K562 (cell line): ENCODE results near the gene URGCP. TPM values are rescaled to one million over a fixed set of nuclear protein-coding genes. Genes with fewer than 3 reads are reported as not detected.

Source experiments
- ATAC-seq: fragments of 200-7000 bp; cut with Tn5 transposase; 3 replicates; pipeline ENCODE4 v1.9.1; 2020; ENCODE audit warnings: moderate library complexity
- BruUV-seq: library from RNA; stranded (reverse); fragments of 400-500 nt; replicated peaks from 2 replicates; lab custom pipeline; 2021; lab: Mats Ljungman, UMichigan
- CTCF ChIA-PET: fragments of 300-600 bp; formaldehyde crosslinking; extraction: SDS; loops from one replicate; lab custom pipeline; 2021; ENCODE audit warnings: low intra/inter-chr PET ratio; lab: Yijun Ruan, JAX
- POLR2A ChIA-PET: fragments of 300-600, 350-650 bp; sonication (Branson Sonifier 250); formaldehyde crosslinking; extraction: SDS; loops from one replicate; lab custom pipeline; 2021; ENCODE audit warnings: antibody characterized with exemption, inconsistent platforms; lab: Yijun Ruan, JAX
- DNase-seq, 4 experiments: peaks; one replicate each; pipeline versions ENCODE4 v3.0.0 to v3.0.0-alpha.2; 2011 to 2018; ENCODE audit warnings: low spot score in 3 of 4, mixed read lengths in 3 of 4; ENCODE audit errors: extremely low read depth in 1 of 4
- FAIRE-seq: peaks from 2 replicates; lab custom pipeline; 2011; peaks lifted over from hg19 to GRCh38; lab: Jason Lieb, UNC
- H2AFZ ChIP-seq: 2 replicates; pipeline ENCODE4 v1.6.0; 2011; ENCODE audit warnings: low read depth, low read length, control low read depth, inconsistent platforms
- H3K27ac ChIP-seq: fragments of 200-600 bp; 3 replicates; pipeline ENCODE4 v1.8.0; 2011; ENCODE audit warnings: low read depth, mild to moderate bottlenecking, control low read depth, inconsistent platforms, low read length, moderate library complexity, mixed read lengths; ENCODE audit errors: extremely low read depth
- H3K27me3 ChIP-seq, 2 experiments: fragments of 300-600 bp in 1 of 2; 2 replicates in 1 of 2; 3 replicates in 1 of 2; pipeline versions ENCODE4 v1.6.0 to v1.8.0; 2011; ENCODE audit warnings: inconsistent platforms in 2 of 2, low read length in 2 of 2, mild to moderate bottlenecking in 1 of 2, mixed read lengths in 1 of 2, moderate library complexity in 1 of 2; ENCODE audit not compliant: control insufficient read depth in 2 of 2, insufficient read depth in 2 of 2
- H3K36me3 ChIP-seq: fragments of 300-600 bp; 3 replicates; pipeline ENCODE4 v1.8.0; 2011; ENCODE audit warnings: mild to moderate bottlenecking, low read length, inconsistent platforms; ENCODE audit not compliant: control insufficient read depth, insufficient read depth
- H3K4me1 ChIP-seq, 2 experiments: fragments of 200-600 bp in 1 of 2; replicated peaks in 1 of 2; 2 replicates in 1 of 2; 3 replicates in 1 of 2; pipeline versions ENCODE4 v1.5.1 to v1.8.0; 2011; ENCODE audit warnings: inconsistent platforms in 2 of 2, low read length in 2 of 2, mild to moderate bottlenecking in 1 of 2, mixed read lengths in 1 of 2, moderate library complexity in 1 of 2; ENCODE audit not compliant: control insufficient read depth in 2 of 2, insufficient read depth in 2 of 2
- H3K4me2 ChIP-seq: 2 replicates; pipeline ENCODE4 v1.6.1; 2011; ENCODE audit warnings: low read length, control low read depth, inconsistent platforms, mixed read lengths; ENCODE audit not compliant: insufficient read depth
- H3K4me3 ChIP-seq: fragments of 200-600 bp; sonication (generic), shearing (Covaris generic); 2 replicates; pipeline ENCODE4 v1.5.1; 2016; ENCODE audit warnings: control low read depth, inconsistent platforms
- H3K79me2 ChIP-seq: fragments of 200-600 bp; 3 replicates; pipeline ENCODE4 v1.8.0; 2011; ENCODE audit warnings: low read length, inconsistent platforms; ENCODE audit not compliant: control insufficient read depth, insufficient read depth
- H3K9ac ChIP-seq, 2 experiments: 2 replicates each; pipeline versions ENCODE4 v1.6.0 to v1.6.1; 2011; ENCODE audit warnings: low read depth in 2 of 2, low read length in 2 of 2, control low read depth in 1 of 2, inconsistent platforms in 1 of 2, mild to moderate bottlenecking in 1 of 2, mixed read lengths in 1 of 2; ENCODE audit not compliant: insufficient read depth in 1 of 2
- H3K9me1 ChIP-seq: one replicate; pipeline ENCODE4 v1.6.0; 2011; ENCODE audit warnings: inconsistent platforms, mild to moderate bottlenecking, low read length, moderate library complexity; ENCODE audit not compliant: control insufficient read depth, insufficient read depth
- H3K9me3 ChIP-seq: replicated peaks from 2 replicates; pipeline ENCODE4 v1.5.1; 2011; ENCODE audit warnings: low read depth, low read length, inconsistent platforms; ENCODE audit not compliant: control insufficient read depth, insufficient read depth
- H4K20me1 ChIP-seq: replicated peaks from 2 replicates; pipeline ENCODE4 v1.6.1; 2011; ENCODE audit warnings: low read length, inconsistent platforms, mixed read lengths; ENCODE audit not compliant: control insufficient read depth, insufficient read depth
- BACH1 ChIP-seq: fragments of 200-800 bp; sonication (Bioruptor generic); IDR thresholded peaks from 2 replicates; pipeline ENCODE4 v1.6.1; 2016; ENCODE audit warnings: missing genetic modification characterization, missing compliant biosample characterization
- BRD4 ChIP-seq: fragments of 200-600 bp; sonication (generic); IDR thresholded peaks from 2 replicates; pipeline ENCODE4 v1.6.1; 2017; ENCODE audit warnings: inconsistent platforms
- ILK ChIP-seq: fragments of 450-650 bp; IDR thresholded peaks from 2 replicates; pipeline ENCODE4 v1.6.1; 2016; ENCODE audit warnings: missing genetic modification characterization, low read depth, mild to moderate bottlenecking, missing compliant biosample characterization, moderate library complexity, borderline replicate concordance
- KHSRP ChIP-seq: fragments of 450-650 bp; IDR thresholded peaks from 2 replicates; pipeline ENCODE4 v1.6.1; 2017
- MEF2D ChIP-seq: conservative IDR thresholded peaks from 2 replicates; pipeline ENCODE4 v1.6.1; 2016; ENCODE audit warnings: low read depth, missing genetic modification characterization, missing compliant biosample characterization
- PCBP1 ChIP-seq: fragments of 200-400 bp; formaldehyde crosslinking; IDR thresholded peaks from 2 replicates; pipeline ENCODE4 v1.6.1; 2018; ENCODE audit warnings: mild to moderate bottlenecking, low read depth, low read length; ENCODE audit not compliant: poor library complexity, severe bottlenecking
- PURB ChIP-seq: sonication (generic); formaldehyde crosslinking; IDR thresholded peaks from 2 replicates; pipeline ENCODE4 v1.9.0; 2021; ENCODE audit warnings: low read depth, mild to moderate bottlenecking, missing genetic modification reagents
- SMAD4 ChIP-seq: fragments of 250-450 bp; sonication (Bioruptor Pico); conservative IDR thresholded peaks from 2 replicates; pipeline ENCODE4 v1.8.0; 2021; ENCODE audit warnings: inconsistent platforms, mild to moderate bottlenecking, moderate library complexity
- XRCC5 ChIP-seq: fragments of 200-400 bp; formaldehyde crosslinking; IDR thresholded peaks from 2 replicates; pipeline ENCODE4 v1.6.1; 2017; ENCODE audit warnings: low read depth, mild to moderate bottlenecking, low read length
- ZNF212 ChIP-seq: fragments of 450-650 bp; formaldehyde crosslinking; IDR thresholded peaks from 2 replicates; pipeline ENCODE4 v1.4.0; 2020; ENCODE audit warnings: mild to moderate bottlenecking
- WGBS: fragments of 100-300 bp; shearing (Covaris generic); methylation state at CpG from one replicate; pipeline ENCODE4 v1.1.6; 2016; ENCODE audit warnings: low coverage, mixed read lengths; ENCODE audit not compliant: insufficient coverage; ENCODE audit errors: missing lambda C conversion rate; 5-methylcytosine and 5-hydroxymethylcytosine counted together
- in situ Hi-C: fragments of 300-500 bp; cut with MboI; formaldehyde crosslinking; loops from 4 replicates; pipeline ENCODE4 v1.15.0; 2018; ENCODE audit warnings: inconsistent platforms, mixed read lengths
- intact Hi-C: fragments of 100-400 bp; cut with micrococcal nuclease; formaldehyde crosslinking; loops from 2 replicates; pipeline ENCODE4 v1.14.2; 2022
- polyA plus RNA-seq, 8 experiments: library from polyadenylated mRNA; depleted of rRNA in 4 of 8; stranded (reverse) in 5 of 8; unstranded in 3 of 8; fragments of >200 nt; fragmentation: Nextera tagmentation in 2 of 8; fragmentation: Illumina TruSeq in 1 of 8; extraction: Ambion mirVana in 2 of 8; extraction: Trizol in 1 of 8; gene quantifications; 2 replicates each; pipeline versions ENCODE4 v1.2.1 to v1.2.3, GENCODE V29; 2011 to 2014; ENCODE audit warnings: inconsistent platforms in 1 of 8, missing spikeins in 1 of 8
- total RNA-seq, 7 experiments: library from RNA; depleted of rRNA in 6 of 7; stranded (reverse); fragments of >200 nt in 6 of 7; fragmentation: Illumina TruSeq in 2 of 7; extraction: Trizol in 2 of 7; gene quantifications; 2 replicates each; pipeline versions ENCODE4 v1.2.1 to v1.2.3, GENCODE V29; 2011 to 2021; ENCODE audit warnings: low replicate concordance in 1 of 7
- TF ChIP-seq, protein P1 (sequence below), 2 experiments: IDR thresholded peaks; 2 replicates each; pipeline ENCODE4 v1.6.1; 2011; ENCODE audit warnings: borderline replicate concordance in 1 of 2, control low read depth in 1 of 2, low read depth in 1 of 2, low read length in 1 of 2, mild to moderate bottlenecking in 1 of 2, mixed read lengths in 1 of 2, moderate library complexity in 1 of 2; ENCODE audit not compliant: insufficient read depth in 1 of 2, insufficient read length in 1 of 2, poor library complexity in 1 of 2, severe bottlenecking in 1 of 2; ENCODE audit errors: extremely low read depth in 1 of 2
- TF ChIP-seq, protein P2 (sequence below), 2 experiments: fragments of 150-350 bp in 1 of 2; IDR thresholded peaks; 2 replicates each; pipeline ENCODE4 v1.6.1; 2012 to 2016; ENCODE audit warnings: low read depth in 2 of 2, low read length in 2 of 2, mild to moderate bottlenecking in 1 of 2, moderate library complexity in 1 of 2
- TF ChIP-seq, protein P3 (sequence below): fragments of 450-650 bp; IDR thresholded peaks from 2 replicates; pipeline ENCODE4 v1.7.0; 2016; ENCODE audit warnings: borderline replicate concordance

URGCP gene
- total and polyA plus RNA-seq, 9 of the 15 experiments (the other 6 are each of a cell fraction or from before 2014, with no cell fraction given) = 1.7 to 25.8 (median 12.5) TPM

DNA sequence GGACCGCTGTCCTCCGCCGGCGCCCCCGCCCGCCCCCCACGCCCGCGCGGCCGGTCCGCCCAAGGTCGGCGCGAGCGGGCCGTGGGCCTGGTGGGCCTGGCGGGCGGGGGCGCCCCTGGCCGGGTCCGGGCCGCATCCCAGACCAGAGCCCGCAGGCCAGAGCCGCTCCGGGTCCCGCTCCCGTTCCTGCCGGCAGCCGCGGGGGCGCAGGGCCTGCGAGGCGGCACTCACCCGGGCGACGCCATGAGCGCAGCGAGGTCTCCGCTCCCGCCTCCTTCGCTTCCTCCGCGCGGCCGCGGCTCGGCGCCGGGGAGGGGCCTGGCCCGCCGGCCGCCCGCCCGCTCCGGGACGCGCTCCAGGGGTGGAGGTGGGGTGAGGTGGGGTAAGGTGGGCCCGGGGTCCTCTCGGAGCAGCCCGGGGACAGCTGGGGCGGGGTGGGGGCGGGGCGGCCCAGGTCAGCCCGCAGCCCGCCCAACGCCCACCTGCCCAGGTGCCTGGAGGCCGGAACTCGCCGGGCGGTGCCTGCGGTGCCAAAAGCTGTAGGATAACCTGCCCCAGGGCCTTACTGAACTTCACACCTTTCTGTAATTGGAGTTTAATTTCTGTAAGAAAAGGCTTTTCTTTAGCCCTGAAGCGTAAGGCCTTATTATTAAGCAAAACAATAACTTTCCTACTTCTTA lies at the start of gene URGCP (continued):
- TF ChIP-seq, protein P1, sequence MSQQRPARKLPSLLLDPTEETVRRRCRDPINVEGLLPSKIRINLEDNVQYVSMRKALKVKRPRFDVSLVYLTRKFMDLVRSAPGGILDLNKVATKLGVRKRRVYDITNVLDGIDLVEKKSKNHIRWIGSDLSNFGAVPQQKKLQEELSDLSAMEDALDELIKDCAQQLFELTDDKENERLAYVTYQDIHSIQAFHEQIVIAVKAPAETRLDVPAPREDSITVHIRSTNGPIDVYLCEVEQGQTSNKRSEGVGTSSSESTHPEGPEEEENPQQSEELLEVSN (IDR thresholded peaks at IDR 0.05; ENCODE audit: borderline replicate concordance in 1 of 2, extremely low read depth in 1 of 2, insufficient read depth in 1 of 2, insufficient read length in 1 of 2, low read depth in 1 of 2, low read length in 1 of 2, poor library complexity in 1 of 2, severe bottlenecking in 1 of 2) = peak; percentile 76 to 92
- TF ChIP-seq, all 486 proteins: peak for 31

DNA sequence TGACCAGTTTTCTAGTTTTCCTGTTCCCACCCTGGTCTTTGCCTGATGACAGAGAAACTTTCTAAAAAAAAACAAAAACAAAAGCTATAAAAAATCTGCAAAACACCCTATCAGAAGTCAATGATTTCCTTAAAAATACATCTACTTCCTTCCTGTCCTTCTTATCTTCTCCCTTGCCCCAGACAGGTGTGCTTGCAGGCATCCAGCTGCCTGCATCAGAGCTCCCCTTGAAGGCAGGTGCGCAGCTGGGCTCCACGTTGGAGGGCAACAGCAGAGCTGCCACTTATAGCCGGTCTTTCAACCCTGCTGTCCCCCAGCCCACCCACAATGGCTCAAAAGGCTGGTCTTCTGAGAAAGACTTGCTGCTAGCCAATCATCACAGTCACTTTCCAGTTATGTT lies 49.6 kb upstream of the URGCP start:
- no peaks in the 10 kb centered on the region for H3K4me1 ChIP-seq
- intact Hi-C loops (loop anchor here (10.0 kb wide), 1 partner anchor 371 kb away; the partner anchor contains the start of gene STK17A), in situ Hi-C loops (no loop called here)
- no peaks in the 10 kb centered on the region for H3K9me1 ChIP-seq
- no peak overlapping the region for H2AFZ ChIP-seq
- H3K27ac ChIP-seq = no peak overlapping the region
- POLR2A ChIA-PET = interaction anchor here (1.3 kb wide), 1 partner anchor 11 kb away, joined by 4 read pairs; no protein-coding TSS in a partner anchor
- DNase-seq (no peak), ATAC-seq (no peak), FAIRE-seq (no peak)
- H3K27me3 ChIP-seq = no peaks in the 10 kb centered on the region
- CTCF ChIA-PET = no interaction called here
- no TSS peak for BruUV-seq
- H4K20me1 ChIP-seq = no peaks in the 10 kb centered on the region; the same call in 1 of the 2 replicates
- H3K9me3 ChIP-seq = no peaks in the 10 kb centered on the region
- H3K9ac ChIP-seq = no peak overlapping the region
- no peaks in the 10 kb centered on the region for H3K79me2 ChIP-seq
- H3K4me2 ChIP-seq = no peak overlapping the region
- 11% methylated on average over 3 of the region's 3 CpGs for WGBS
- no peak overlapping the region for H3K4me3 ChIP-seq
- H3K36me3 ChIP-seq = peaks cover 8% of the 10 kb centered on the region; the same call in 1 of the 3 replicates
- TF ChIP-seq MEF2D (tag) (no peak), KHSRP (no peak), BRD4 (no peak), XRCC5 (no peak), PURB (CRISPR knock-in tag) (no peak), ZNF212 (CRISPR knock-in tag) (no peak), BACH1 (tag) (no peak), SMAD4 (CRISPR knock-in tag) (no peak), ILK (tag) (no peak), PCBP1 (no peak)
- TF ChIP-seq, protein P2, sequence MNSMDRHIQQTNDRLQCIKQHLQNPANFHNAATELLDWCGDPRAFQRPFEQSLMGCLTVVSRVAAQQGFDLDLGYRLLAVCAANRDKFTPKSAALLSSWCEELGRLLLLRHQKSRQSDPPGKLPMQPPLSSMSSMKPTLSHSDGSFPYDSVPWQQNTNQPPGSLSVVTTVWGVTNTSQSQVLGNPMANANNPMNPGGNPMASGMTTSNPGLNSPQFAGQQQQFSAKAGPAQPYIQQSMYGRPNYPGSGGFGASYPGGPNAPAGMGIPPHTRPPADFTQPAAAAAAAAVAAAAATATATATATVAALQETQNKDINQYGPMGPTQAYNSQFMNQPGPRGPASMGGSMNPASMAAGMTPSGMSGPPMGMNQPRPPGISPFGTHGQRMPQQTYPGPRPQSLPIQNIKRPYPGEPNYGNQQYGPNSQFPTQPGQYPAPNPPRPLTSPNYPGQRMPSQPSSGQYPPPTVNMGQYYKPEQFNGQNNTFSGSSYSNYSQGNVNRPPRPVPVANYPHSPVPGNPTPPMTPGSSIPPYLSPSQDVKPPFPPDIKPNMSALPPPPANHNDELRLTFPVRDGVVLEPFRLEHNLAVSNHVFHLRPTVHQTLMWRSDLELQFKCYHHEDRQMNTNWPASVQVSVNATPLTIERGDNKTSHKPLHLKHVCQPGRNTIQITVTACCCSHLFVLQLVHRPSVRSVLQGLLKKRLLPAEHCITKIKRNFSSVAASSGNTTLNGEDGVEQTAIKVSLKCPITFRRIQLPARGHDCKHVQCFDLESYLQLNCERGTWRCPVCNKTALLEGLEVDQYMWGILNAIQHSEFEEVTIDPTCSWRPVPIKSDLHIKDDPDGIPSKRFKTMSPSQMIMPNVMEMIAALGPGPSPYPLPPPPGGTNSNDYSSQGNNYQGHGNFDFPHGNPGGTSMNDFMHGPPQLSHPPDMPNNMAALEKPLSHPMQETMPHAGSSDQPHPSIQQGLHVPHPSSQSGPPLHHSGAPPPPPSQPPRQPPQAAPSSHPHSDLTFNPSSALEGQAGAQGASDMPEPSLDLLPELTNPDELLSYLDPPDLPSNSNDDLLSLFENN (IDR thresholded peaks at IDR 0.05; ENCODE audit: low read depth in 2 of 2, low read length in 2 of 2) = no peak
- TF ChIP-seq, protein P3, sequence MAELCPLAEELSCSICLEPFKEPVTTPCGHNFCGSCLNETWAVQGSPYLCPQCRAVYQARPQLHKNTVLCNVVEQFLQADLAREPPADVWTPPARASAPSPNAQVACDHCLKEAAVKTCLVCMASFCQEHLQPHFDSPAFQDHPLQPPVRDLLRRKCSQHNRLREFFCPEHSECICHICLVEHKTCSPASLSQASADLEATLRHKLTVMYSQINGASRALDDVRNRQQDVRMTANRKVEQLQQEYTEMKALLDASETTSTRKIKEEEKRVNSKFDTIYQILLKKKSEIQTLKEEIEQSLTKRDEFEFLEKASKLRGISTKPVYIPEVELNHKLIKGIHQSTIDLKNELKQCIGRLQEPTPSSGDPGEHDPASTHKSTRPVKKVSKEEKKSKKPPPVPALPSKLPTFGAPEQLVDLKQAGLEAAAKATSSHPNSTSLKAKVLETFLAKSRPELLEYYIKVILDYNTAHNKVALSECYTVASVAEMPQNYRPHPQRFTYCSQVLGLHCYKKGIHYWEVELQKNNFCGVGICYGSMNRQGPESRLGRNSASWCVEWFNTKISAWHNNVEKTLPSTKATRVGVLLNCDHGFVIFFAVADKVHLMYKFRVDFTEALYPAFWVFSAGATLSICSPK = no peak
